GM12878 (cell line): ENCODE results near the gene THOC1. TPM values are rescaled to one million over a fixed set of nuclear protein-coding genes. Genes with fewer than 3 reads are reported as not detected.

ENCODE experiments used
- ATAC-seq: fragments of 200-7000 bp; cut with Tn5 transposase; 3 replicates; pipeline ENCODE4 v1.9.1; 2020; ENCODE audit warnings: mild to moderate bottlenecking, moderate library complexity
- BruUV-seq: library from RNA; stranded (reverse); fragments of 400-500 nt; replicated peaks from 2 replicates; lab custom pipeline; 2021; lab: Mats Ljungman, UMichigan
- CTCF ChIA-PET: fragments of 300-600 bp; sonication (Branson Sonifier 250); formaldehyde crosslinking; extraction: SDS; loops from one replicate; lab custom pipeline; 2021; ENCODE audit warnings: inconsistent platforms; lab: Yijun Ruan, JAX
- POLR2A ChIA-PET: fragments of 350-600 bp; formaldehyde crosslinking; extraction: SDS; loops from one replicate; lab custom pipeline; 2021; ENCODE audit warnings: inconsistent platforms; lab: Charles Lee
- RAD21 ChIA-PET: fragments of 300-600 bp; sonication (Branson Sonifier 250); formaldehyde crosslinking; loops from one replicate; lab custom pipeline; 2023; ENCODE audit warnings: antibody characterized with exemption; ENCODE audit not compliant: unreplicated experiment; lab: Charles Lee
- SMC1A ChIA-PET: fragments of 300-600 bp; sonication (Branson Sonifier 250); formaldehyde crosslinking; loops from one replicate; lab custom pipeline; 2023; ENCODE audit not compliant: unreplicated experiment, uncharacterized antibody; lab: Charles Lee
- DNase-seq: peaks from one replicate; pipeline ENCODE4 v3.0.0-alpha.2; 2011; ENCODE audit warnings: low read depth, low spot score
- FAIRE-seq: peaks from 3 replicates; lab custom pipeline; 2011; peaks lifted over from hg19 to GRCh38; lab: Jason Lieb, UNC
- H2AFZ ChIP-seq: 2 replicates; pipeline ENCODE4 v1.6.0; 2011; ENCODE audit warnings: low read depth, low read length, control low read depth; ENCODE audit not compliant: control insufficient read depth
- H3K27ac ChIP-seq: 2 replicates; pipeline ENCODE4 v1.5.1; 2011; ENCODE audit warnings: control low read depth; ENCODE audit not compliant: control insufficient read depth, insufficient read depth
- H3K27me3 ChIP-seq, 2 experiments: replicated peaks in 1 of 2; 2 replicates each; pipeline versions ENCODE4 v1.6.0 to v1.6.1; 2011; ENCODE audit warnings: low read length in 1 of 2; ENCODE audit not compliant: control insufficient read depth in 2 of 2, insufficient read depth in 2 of 2
- H3K36me3 ChIP-seq, 2 experiments: 2 replicates each; pipeline ENCODE4 v1.5.1; 2011; ENCODE audit warnings: low read length in 1 of 2; ENCODE audit not compliant: control insufficient read depth in 2 of 2, insufficient read depth in 2 of 2
- H3K4me1 ChIP-seq: 2 replicates; pipeline ENCODE4 v1.6.1; 2011; ENCODE audit warnings: mild to moderate bottlenecking, low read length, moderate library complexity, mixed read lengths; ENCODE audit not compliant: control insufficient read depth, insufficient read depth
- H3K4me2 ChIP-seq: 2 replicates; pipeline ENCODE4 v1.6.0; 2011; ENCODE audit warnings: control low read depth; ENCODE audit not compliant: control insufficient read depth, insufficient read depth
- H3K4me3 ChIP-seq: fragments of 200-600 bp; sonication (generic); 2 replicates; pipeline ENCODE4 v1.5.1; 2016
- H3K79me2 ChIP-seq: 2 replicates; pipeline ENCODE4 v1.6.0; 2011; ENCODE audit warnings: low read length; ENCODE audit not compliant: control insufficient read depth, insufficient read depth
- H3K9ac ChIP-seq: 2 replicates; pipeline ENCODE4 v1.8.0; 2011; ENCODE audit warnings: low read length, control low read depth, mixed read lengths; ENCODE audit not compliant: control insufficient read depth, insufficient read depth
- H3K9me3 ChIP-seq: replicated peaks from 3 replicates; pipeline ENCODE4 v1.5.1; 2011; ENCODE audit warnings: mild to moderate bottlenecking, low read length; ENCODE audit not compliant: control insufficient read depth, insufficient read depth
- H4K20me1 ChIP-seq: 2 replicates; pipeline ENCODE4 v1.6.0; 2011; ENCODE audit not compliant: control insufficient read depth, insufficient read depth
- BCL11A ChIP-seq: IDR thresholded peaks from 2 replicates; pipeline ENCODE4 v1.6.1; 2011; ENCODE audit warnings: low read depth, low read length
- CBX3 ChIP-seq: fragments of 200-600 bp; sonication (generic); IDR thresholded peaks from 2 replicates; pipeline ENCODE4 v1.6.1; 2016; ENCODE audit warnings: low read depth, borderline replicate concordance
- CHD4 ChIP-seq: fragments of 200-600 bp; sonication (generic); IDR thresholded peaks from 2 replicates; pipeline ENCODE4 v1.6.1; 2016; ENCODE audit warnings: mild to moderate bottlenecking
- CREM ChIP-seq: IDR thresholded peaks from 2 replicates; pipeline ENCODE4 v1.6.1; 2014; ENCODE audit warnings: antibody characterized with exemption, low read depth
- MXI1 ChIP-seq: fragments of 150-350 bp; IDR thresholded peaks from 2 replicates; pipeline ENCODE4 v1.6.1; 2011; ENCODE audit warnings: low read depth, mild to moderate bottlenecking, inconsistent platforms, low read length, improper control_type of control experiment
- NFXL1 ChIP-seq: fragments of 450-650 bp; IDR thresholded peaks from 2 replicates; pipeline ENCODE4 v1.6.1; 2017; ENCODE audit warnings: antibody characterized with exemption, mild to moderate bottlenecking, borderline replicate concordance
- NFYA ChIP-seq: IDR thresholded peaks from 2 replicates; pipeline ENCODE4 v1.6.1; 2011; ENCODE audit warnings: low read depth, mild to moderate bottlenecking, low read length, improper control_type of control experiment, borderline replicate concordance
- PAX5 ChIP-seq: IDR thresholded peaks from 2 replicates; pipeline ENCODE4 v1.6.1; 2011; ENCODE audit warnings: low read depth, low read length, borderline replicate concordance
- POLR2A ChIP-seq: IDR thresholded peaks from 2 replicates; pipeline ENCODE4 v1.6.1; 2011; ENCODE audit warnings: low read depth, mild to moderate bottlenecking, low read length
- POLR2AphosphoS5 ChIP-seq: IDR thresholded peaks from 2 replicates; pipeline ENCODE4 v1.6.1; 2011; ENCODE audit warnings: mild to moderate bottlenecking, low read length, inconsistent platforms
- RAD51 ChIP-seq: fragments of 450-650 bp; IDR thresholded peaks from 2 replicates; pipeline ENCODE4 v1.6.1; 2016; ENCODE audit warnings: moderate library complexity, mild to moderate bottlenecking, inconsistent platforms
- RFX5 ChIP-seq: IDR thresholded peaks from 2 replicates; pipeline ENCODE4 v1.6.1; 2011; ENCODE audit warnings: low read depth, low read length, improper control_type of control experiment
- TARDBP ChIP-seq: IDR thresholded peaks from 2 replicates; pipeline ENCODE4 v1.6.1; 2016; ENCODE audit warnings: borderline replicate concordance
- ZBED1 ChIP-seq: IDR thresholded peaks from 2 replicates; pipeline ENCODE4 v1.6.1; 2016; ENCODE audit warnings: borderline replicate concordance
- WGBS: methylation state at CpG from one replicate; pipeline ENCODE4 v1.1.6; 2016; ENCODE audit warnings: low lambda C conversion rate; ENCODE audit not compliant: insufficient replicate concordance, insufficient coverage; ENCODE audit errors: missing lambda C conversion rate; 5-methylcytosine and 5-hydroxymethylcytosine counted together
- in situ Hi-C: fragments of 300-500 bp; cut with MboI; formaldehyde crosslinking; loops from 9 replicates; pipeline ENCODE4 v1.14.3; 2018; ENCODE audit warnings: mixed read lengths
- intact Hi-C: fragments of 100-400 bp; cut with micrococcal nuclease; formaldehyde crosslinking; loops from one replicate; pipeline ENCODE4 v1.14.2; 2022; ENCODE audit not compliant: unreplicated experiment
- polyA plus RNA-seq, 11 experiments: library from polyadenylated mRNA; depleted of rRNA in 4 of 11; unstranded in 6 of 11; stranded (reverse) in 5 of 11; fragments of >200 nt; fragmentation: Nextera tagmentation in 4 of 11; fragmentation: Illumina TruSeq in 1 of 11; extraction: Ambion mirVana in 4 of 11; extraction: Trizol in 1 of 11; gene quantifications; 1 replicate in 1 of 11; 2 replicates in 10 of 11; pipeline versions ENCODE4 v1.2.1 to v1.2.3, GENCODE V29; 2011 to 2016; ENCODE audit warnings: inconsistent platforms in 2 of 11, missing spikeins in 2 of 11, low read depth in 1 of 11
- total RNA-seq, 4 experiments: library from RNA; depleted of rRNA in 3 of 4; stranded (reverse); fragments of >200 nt in 3 of 4; fragmentation: Illumina TruSeq in 1 of 4; extraction: Trizol in 1 of 4; gene quantifications; 2 replicates each; pipeline versions ENCODE4 v1.2.1 to v1.2.3, GENCODE V29; 2013 to 2021
- TF ChIP-seq, protein P1 (sequence below): fragments of 450-650 bp; IDR thresholded peaks from 2 replicates; pipeline ENCODE4 v1.6.1; 2017; ENCODE audit warnings: mild to moderate bottlenecking, low read depth, inconsistent platforms; ENCODE audit not compliant: poor library complexity, severe bottlenecking
- TF ChIP-seq, protein P2 (sequence below): IDR thresholded peaks from 2 replicates; pipeline ENCODE4 v1.6.1; 2011; ENCODE audit warnings: low read depth, mild to moderate bottlenecking, low read length, moderate library complexity, borderline replicate concordance; ENCODE audit errors: extremely low read depth
- TF ChIP-seq, protein P3 (sequence below): IDR thresholded peaks from 2 replicates; pipeline ENCODE4 v1.6.1; 2012; ENCODE audit warnings: improper control_type of control experiment, low read depth, low read length; ENCODE audit not compliant: insufficient replicate concordance

THOC1 gene
- total and polyA plus RNA-seq, 10 of the 15 experiments (the other 5 are each of a cell fraction or from before 2014, with no cell fraction given): 32.8 to 99.8 (median 49.0) TPM

DNA sequence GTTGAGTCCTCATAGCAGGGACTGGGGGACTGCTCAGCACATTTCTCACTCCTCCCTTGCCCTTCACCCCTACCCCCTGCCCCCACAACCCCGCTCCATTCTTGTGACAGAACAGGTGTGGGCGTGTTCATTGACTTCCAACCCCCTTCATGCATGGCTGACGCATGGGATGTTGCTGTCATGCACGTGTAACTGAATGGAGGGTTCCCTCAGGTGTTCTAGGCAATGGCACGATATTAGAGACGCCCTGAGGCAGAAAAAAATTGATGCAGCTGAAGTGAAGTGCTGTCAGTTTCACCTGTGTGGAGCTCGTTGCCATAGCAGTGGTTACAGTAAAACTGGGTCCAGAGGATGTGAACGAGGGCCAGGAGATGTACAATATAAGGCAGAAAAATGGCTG lies 6.5 kb upstream of the THOC1 start (continued):
- TF ChIP-seq, protein P1, sequence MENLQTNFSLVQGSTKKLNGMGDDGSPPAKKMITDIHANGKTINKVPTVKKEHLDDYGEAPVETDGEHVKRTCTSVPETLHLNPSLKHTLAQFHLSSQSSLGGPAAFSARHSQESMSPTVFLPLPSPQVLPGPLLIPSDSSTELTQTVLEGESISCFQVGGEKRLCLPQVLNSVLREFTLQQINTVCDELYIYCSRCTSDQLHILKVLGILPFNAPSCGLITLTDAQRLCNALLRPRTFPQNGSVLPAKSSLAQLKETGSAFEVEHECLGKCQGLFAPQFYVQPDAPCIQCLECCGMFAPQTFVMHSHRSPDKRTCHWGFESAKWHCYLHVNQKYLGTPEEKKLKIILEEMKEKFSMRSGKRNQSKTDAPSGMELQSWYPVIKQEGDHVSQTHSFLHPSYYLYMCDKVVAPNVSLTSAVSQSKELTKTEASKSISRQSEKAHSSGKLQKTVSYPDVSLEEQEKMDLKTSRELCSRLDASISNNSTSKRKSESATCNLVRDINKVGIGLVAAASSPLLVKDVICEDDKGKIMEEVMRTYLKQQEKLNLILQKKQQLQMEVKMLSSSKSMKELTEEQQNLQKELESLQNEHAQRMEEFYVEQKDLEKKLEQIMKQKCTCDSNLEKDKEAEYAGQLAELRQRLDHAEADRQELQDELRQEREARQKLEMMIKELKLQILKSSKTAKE: no peak
- TF ChIP-seq CHD4: no peak
- no peak for TF ChIP-seq BCL11A
- no peak for TF ChIP-seq POLR2A
- TF ChIP-seq MXI1: no peak
- no peak for TF ChIP-seq RFX5
- no peak for TF ChIP-seq ZBED1
- TF ChIP-seq, all 136 proteins: peak for 0

DNA sequence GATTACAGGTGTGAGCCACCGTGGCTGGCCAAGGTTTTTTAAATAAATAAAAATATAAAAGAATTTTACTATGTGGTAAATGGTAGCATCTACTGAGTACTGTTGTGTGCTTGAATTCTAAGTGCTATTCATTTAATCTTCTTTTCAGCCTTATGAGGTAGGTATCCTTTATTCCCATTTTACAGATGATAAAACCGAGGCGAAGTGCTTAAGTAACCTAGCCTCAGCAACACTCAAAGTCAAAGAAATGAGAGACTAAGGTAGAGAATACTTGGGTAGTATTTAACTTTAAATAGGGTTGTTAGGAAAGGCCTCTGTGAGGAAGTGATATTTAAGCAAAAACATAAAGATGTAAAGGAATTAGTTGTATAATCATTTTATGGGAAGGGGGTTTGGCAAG lies 5.7 kb upstream of the THOC1 start:
- DNase-seq (no peak), ATAC-seq (no peak), FAIRE-seq (no peak)
- H2AFZ ChIP-seq: no peak overlapping the region
- H3K4me3 ChIP-seq: no peak overlapping the region
- no peak overlapping the region for H3K27ac ChIP-seq
- BruUV-seq: no TSS peak
- intact Hi-C loops (no loop called here), in situ Hi-C loops (no loop called here)
- ChIA-PET RAD21 (no interaction called here), SMC1A (no interaction called here), POLR2A (no interaction called here), CTCF (no interaction called here)
- peaks cover 4% of the 10 kb centered on the region for H3K79me2 ChIP-seq
- 95% methylated on average over 3 of the region's 3 CpGs for WGBS
- H4K20me1 ChIP-seq: no peaks in the 10 kb centered on the region
- no peaks in the 10 kb centered on the region for H3K36me3 ChIP-seq
- no peaks in the 10 kb centered on the region for H3K27me3 ChIP-seq
- H3K9ac ChIP-seq: no peak overlapping the region
- no peaks in the 10 kb centered on the region for H3K9me3 ChIP-seq
- no peaks in the 10 kb centered on the region; the same call in 1 of the 2 replicates for H3K4me1 ChIP-seq
- H3K4me2 ChIP-seq: no peak overlapping the region
- TF ChIP-seq TARDBP (no peak), PAX5 (no peak), CBX3 (no peak), POLR2A (no peak), NFYA (no peak), POLR2AphosphoS5 (no peak), NFXL1 (no peak), CREM (no peak), RAD51 (no peak)
- TF ChIP-seq, protein P2, sequence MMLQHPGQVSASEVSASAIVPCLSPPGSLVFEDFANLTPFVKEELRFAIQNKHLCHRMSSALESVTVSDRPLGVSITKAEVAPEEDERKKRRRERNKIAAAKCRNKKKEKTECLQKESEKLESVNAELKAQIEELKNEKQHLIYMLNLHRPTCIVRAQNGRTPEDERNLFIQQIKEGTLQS: no peak
- TF ChIP-seq, protein P3, sequence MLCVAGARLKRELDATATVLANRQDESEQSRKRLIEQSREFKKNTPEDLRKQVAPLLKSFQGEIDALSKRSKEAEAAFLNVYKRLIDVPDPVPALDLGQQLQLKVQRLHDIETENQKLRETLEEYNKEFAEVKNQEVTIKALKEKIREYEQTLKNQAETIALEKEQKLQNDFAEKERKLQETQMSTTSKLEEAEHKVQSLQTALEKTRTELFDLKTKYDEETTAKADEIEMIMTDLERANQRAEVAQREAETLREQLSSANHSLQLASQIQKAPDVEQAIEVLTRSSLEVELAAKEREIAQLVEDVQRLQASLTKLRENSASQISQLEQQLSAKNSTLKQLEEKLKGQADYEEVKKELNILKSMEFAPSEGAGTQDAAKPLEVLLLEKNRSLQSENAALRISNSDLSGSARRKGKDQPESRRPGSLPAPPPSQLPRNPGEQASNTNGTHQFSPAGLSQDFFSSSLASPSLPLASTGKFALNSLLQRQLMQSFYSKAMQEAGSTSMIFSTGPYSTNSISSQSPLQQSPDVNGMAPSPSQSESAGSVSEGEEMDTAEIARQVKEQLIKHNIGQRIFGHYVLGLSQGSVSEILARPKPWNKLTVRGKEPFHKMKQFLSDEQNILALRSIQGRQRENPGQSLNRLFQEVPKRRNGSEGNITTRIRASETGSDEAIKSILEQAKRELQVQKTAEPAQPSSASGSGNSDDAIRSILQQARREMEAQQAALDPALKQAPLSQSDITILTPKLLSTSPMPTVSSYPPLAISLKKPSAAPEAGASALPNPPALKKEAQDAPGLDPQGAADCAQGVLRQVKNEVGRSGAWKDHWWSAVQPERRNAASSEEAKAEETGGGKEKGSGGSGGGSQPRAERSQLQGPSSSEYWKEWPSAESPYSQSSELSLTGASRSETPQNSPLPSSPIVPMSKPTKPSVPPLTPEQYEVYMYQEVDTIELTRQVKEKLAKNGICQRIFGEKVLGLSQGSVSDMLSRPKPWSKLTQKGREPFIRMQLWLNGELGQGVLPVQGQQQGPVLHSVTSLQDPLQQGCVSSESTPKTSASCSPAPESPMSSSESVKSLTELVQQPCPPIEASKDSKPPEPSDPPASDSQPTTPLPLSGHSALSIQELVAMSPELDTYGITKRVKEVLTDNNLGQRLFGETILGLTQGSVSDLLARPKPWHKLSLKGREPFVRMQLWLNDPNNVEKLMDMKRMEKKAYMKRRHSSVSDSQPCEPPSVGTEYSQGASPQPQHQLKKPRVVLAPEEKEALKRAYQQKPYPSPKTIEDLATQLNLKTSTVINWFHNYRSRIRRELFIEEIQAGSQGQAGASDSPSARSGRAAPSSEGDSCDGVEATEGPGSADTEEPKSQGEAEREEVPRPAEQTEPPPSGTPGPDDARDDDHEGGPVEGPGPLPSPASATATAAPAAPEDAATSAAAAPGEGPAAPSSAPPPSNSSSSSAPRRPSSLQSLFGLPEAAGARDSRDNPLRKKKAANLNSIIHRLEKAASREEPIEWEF: no peak
